Stomach (tissue), 9 donors: Measurements from ENCODE around the gene SMTNL1. TPM values are rescaled to one million over a fixed set of nuclear protein-coding genes. Genes with fewer than 3 reads are reported as not detected.

Source experiments
- DNase-seq, 2 donors: peaks; one replicate each; pipeline versions ENCODE4 v3.0.0 to v3.0.0-alpha.2; 2013 to 2019
- H3K27ac ChIP-seq, 5 donors: fragments of 200-600 bp in 4 of 5; sonication (generic) in 4 of 5; one replicate each; pipeline ENCODE4 v1.5.1; 2013 to 2019; ENCODE audit warnings: mild to moderate bottlenecking in 1 of 5, moderate library complexity in 1 of 5
- H3K27me3 ChIP-seq, 3 donors: fragments of 200-600 bp; sonication (generic); one replicate each; pipeline ENCODE4 v1.5.1; 2017 to 2019; ENCODE audit warnings: mixed run types in 1 of 3
- H3K36me3 ChIP-seq, 4 donors: fragments of 200-600 bp; sonication (generic); 1 replicate in 3 of 4; 2 replicates in 1 of 4; pipeline ENCODE4 v1.5.1; 2016 to 2019
- H3K4me1 ChIP-seq, 4 donors: fragments of 200-600 bp; sonication (generic); one replicate each; pipeline ENCODE4 v1.5.1; 2016 to 2019
- H3K4me3 ChIP-seq, 4 donors: fragments of 200-600 bp; sonication (generic) in 3 of 4; one replicate each; pipeline ENCODE4 v1.5.1; 2016 to 2019; ENCODE audit warnings: mild to moderate bottlenecking in 1 of 4
- H3K9me3 ChIP-seq, 4 donors: fragments of 200-600 bp; sonication (generic); one replicate each; pipeline ENCODE4 v1.5.1; 2016 to 2019
- EP300 ChIP-seq: sonication (generic); formaldehyde crosslinking; IDR thresholded peaks from one replicate; pipeline ENCODE4 v1.6.1; 2017; ENCODE audit warnings: antibody characterized with exemption
- POLR2A ChIP-seq, 4 donors: fragments of 450-650 bp; IDR thresholded peaks; one replicate each; pipeline ENCODE4 v1.6.1; 2016; ENCODE audit warnings: antibody characterized with exemption in 4 of 4, control low read depth in 2 of 4, mild to moderate bottlenecking in 1 of 4, moderate library complexity in 1 of 4
- POLR2AphosphoS5 ChIP-seq, 3 donors: sonication (generic); formaldehyde crosslinking; IDR thresholded peaks; one replicate each; pipeline ENCODE4 v1.6.1; 2016; ENCODE audit warnings: antibody characterized with exemption in 3 of 3
- WGBS, 5 donors: extraction: QIAGEN DNeasy Blood & Tissue Kit in 3 of 5; methylation state at CpG; one replicate each; pipeline versions ENCODE4 v1.1.5 to v1.1.7; 2013 to 2018; 5-methylcytosine and 5-hydroxymethylcytosine counted together
- intact Hi-C: fragments of 100-400 bp; cut with DNase I; formaldehyde crosslinking; loops from one replicate; pipeline ENCODE4 v1.15.1; 2023; ENCODE audit warnings: low total_unique reads
- polyA plus RNA-seq, 3 donors: library from polyadenylated mRNA; stranded (reverse); fragments of 200-250 nt; gene quantifications; one replicate each; pipeline ENCODE4 v1.2.3, GENCODE V29; 2013
- total RNA-seq, 5 donors: library from RNA; depleted of rRNA; stranded (reverse); fragments of >200 nt; gene quantifications; one replicate each; pipeline versions ENCODE4 v1.1.0 to v1.2.3, GENCODE V29; 2014 to 2016
- TF ChIP-seq, protein P1 (sequence below), 7 experiments: fragments of 450-650 bp in 4 of 7; fragments of 200-600 bp in 3 of 7; sonication (generic) in 3 of 7; IDR thresholded peaks; one replicate each; pipeline ENCODE4 v1.5.1; 2016 to 2019; ENCODE audit warnings: antibody characterized with exemption in 7 of 7, control low read depth in 2 of 7, mild to moderate bottlenecking in 1 of 7
- donor health status: healthy with polysubstance abuse.
- donor health status: Bipolar disorder and iron deficiency.
- donor health status: healthy.

The SMTNL1 gene
- total and polyA plus RNA-seq, 8 donors = not detected

- peaks cover 0 to 18% (median 8%) of the 10 kb centered on the region in 4 donors for H3K36me3 ChIP-seq
- TF ChIP-seq POLR2A (IDR thresholded peaks at IDR 0.05) = no peak
- TF ChIP-seq POLR2AphosphoS5 (IDR thresholded peaks at IDR 0.05) = no peak
- TF ChIP-seq, protein P1, sequence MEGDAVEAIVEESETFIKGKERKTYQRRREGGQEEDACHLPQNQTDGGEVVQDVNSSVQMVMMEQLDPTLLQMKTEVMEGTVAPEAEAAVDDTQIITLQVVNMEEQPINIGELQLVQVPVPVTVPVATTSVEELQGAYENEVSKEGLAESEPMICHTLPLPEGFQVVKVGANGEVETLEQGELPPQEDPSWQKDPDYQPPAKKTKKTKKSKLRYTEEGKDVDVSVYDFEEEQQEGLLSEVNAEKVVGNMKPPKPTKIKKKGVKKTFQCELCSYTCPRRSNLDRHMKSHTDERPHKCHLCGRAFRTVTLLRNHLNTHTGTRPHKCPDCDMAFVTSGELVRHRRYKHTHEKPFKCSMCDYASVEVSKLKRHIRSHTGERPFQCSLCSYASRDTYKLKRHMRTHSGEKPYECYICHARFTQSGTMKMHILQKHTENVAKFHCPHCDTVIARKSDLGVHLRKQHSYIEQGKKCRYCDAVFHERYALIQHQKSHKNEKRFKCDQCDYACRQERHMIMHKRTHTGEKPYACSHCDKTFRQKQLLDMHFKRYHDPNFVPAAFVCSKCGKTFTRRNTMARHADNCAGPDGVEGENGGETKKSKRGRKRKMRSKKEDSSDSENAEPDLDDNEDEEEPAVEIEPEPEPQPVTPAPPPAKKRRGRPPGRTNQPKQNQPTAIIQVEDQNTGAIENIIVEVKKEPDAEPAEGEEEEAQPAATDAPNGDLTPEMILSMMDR (IDR thresholded peaks at IDR 0.05) = no peak
- TF ChIP-seq EP300 = no peak
- H3K9me3 ChIP-seq = no peaks in the 10 kb centered on the region
- H3K27me3 ChIP-seq = no peaks in the 10 kb centered on the region
- no peak for DNase-seq
- H3K4me3 ChIP-seq = no peak overlapping the region
- peaks cover 10 to 35% (median 29%) of the 10 kb centered on the region in 4 donors for H3K4me1 ChIP-seq
- intact Hi-C loops = no loop called here
- no peak overlapping the region for H3K27ac ChIP-seq
- 83 to 93% (median 92%) methylated on average over 6 of the region's 6 CpGs for WGBS, 5 donors
Measured at GRCh38 chr11:57511741-57512430, 25.5 kb upstream of the SMTNL1 start.

DNA sequence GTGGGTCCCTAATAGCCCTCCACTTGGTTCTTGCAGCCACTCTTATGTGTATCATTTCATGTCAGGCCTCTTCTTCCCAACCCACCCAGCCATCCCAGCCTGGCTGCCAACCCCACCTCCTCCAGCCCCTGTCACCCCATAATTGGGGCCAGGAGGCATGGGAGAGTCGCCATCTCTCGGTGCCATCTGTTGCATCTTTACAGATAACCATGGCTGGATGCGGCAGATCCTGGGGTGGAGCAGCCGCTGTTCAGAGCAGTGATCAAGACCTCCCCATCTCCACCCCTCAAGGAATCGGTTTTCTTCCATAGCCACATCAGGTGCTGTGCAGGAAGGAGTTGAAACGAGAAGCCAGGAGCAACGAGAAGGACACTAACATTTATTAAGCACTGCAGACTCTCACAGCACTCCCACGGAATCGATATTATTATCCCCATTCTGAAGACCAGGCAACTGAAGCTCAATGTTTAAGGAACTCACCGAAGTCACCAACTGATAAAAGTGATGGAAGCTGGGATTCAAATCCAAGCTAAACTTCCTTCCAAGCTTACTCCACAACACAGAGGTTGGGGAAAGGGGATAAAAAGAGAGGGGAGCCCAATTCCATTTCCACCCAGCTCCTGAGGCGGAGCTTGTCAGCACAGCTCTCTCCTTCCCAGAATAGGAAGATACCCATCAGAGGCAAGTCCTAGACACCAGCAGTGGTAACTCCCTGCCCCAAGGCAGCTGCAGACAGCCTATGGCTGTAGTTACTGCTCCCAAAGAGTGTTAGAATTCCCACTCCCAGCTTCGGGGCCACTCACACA, 24.5 kb upstream of the SMTNL1 start:
- TF ChIP-seq EP300 = no peak
- H3K36me3 ChIP-seq = peaks cover 0 to 9% (median 2%) of the 10 kb centered on the region in 4 donors
- H3K9me3 ChIP-seq = no peaks in the 10 kb centered on the region
- intact Hi-C loops = no loop called here
- peaks cover 10 to 35% (median 29%) of the 10 kb centered on the region in 4 donors for H3K4me1 ChIP-seq
- H3K27ac ChIP-seq = peak overlapping the region in 1 of 5 donors; percentile 67
- no peak overlapping the region for H3K4me3 ChIP-seq
- WGBS, 5 donors = 82 to 89% (median 87%) methylated on average over 12 of the region's 12 CpGs
- no peak for DNase-seq
- H3K27me3 ChIP-seq = no peaks in the 10 kb centered on the region

- Histone ChIP-seq H3K36me3 (peaks cover 0 to 4% (median 2%) of the 10 kb centered on the region in 4 donors), H3K27me3 (no peaks in the 10 kb centered on the region), H3K4me3 (peak overlapping the region in 3 of 4 donors; percentile 92 to 95 (median 94)), H3K9me3 (no peaks in the 10 kb centered on the region), H3K27ac (peak overlapping the region in 2 of 5 donors; percentile 67 to 72), H3K4me1 (peaks cover 10 to 35% (median 29%) of the 10 kb centered on the region in 4 donors)
- 6 to 32% (median 26%) methylated on average over 1 of the region's 1 CpG for WGBS, 5 donors
- TF ChIP-seq POLR2AphosphoS5 (IDR thresholded peaks at IDR 0.05) (no peak), POLR2A (IDR thresholded peaks at IDR 0.05) (no peak)
- no peak for DNase-seq
- intact Hi-C loops = no loop called here
Measured at GRCh38 chr11:57513452-57513795, 24.0 kb upstream of the SMTNL1 start.

DNA sequence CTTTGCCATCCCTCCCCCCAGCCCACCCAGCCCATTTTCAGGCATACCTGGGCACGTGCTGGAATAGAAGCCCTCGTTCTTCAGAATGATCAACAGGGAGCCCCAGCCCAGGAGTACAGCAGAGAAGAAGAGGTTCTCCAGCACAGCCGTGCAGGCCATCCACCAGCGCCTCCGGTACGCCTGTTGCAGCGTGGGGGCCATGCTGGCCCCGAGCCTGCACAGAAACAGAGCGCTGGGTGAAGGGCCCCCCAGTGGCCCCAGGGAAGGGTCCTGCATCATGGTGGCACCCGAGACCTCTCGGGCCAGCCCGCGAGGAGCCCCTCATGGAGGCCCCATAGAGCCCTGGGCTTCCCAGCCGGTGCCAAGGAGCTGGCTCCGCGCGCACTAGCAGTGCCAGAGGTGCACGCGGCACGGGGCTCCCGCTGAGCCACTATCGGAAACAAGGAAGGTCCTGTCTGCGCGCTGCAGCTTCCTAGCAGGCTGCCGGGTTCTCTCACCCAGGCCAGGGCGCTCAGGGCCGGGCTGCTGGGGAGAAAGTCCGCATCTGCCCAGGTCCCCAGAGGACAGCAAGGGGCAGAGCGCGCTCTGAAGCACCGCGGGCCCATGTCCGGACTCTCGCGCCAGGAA, 23.4 kb upstream of the SMTNL1 start:
- intact Hi-C loops = no loop called here
- no peaks in the 10 kb centered on the region for H3K27me3 ChIP-seq
- H3K36me3 ChIP-seq = peaks cover 0 to 3% (median 0%) of the 10 kb centered on the region in 4 donors
- peak overlapping the region; percentile 67 to 79 (median 77) for H3K27ac ChIP-seq
- H3K4me1 ChIP-seq = peaks cover 10 to 35% (median 29%) of the 10 kb centered on the region in 4 donors
- H3K4me3 ChIP-seq = peak overlapping the region; percentile 90 to 95 (median 93)
- WGBS, 5 donors = 3 to 19% (median 12%) methylated on average over 16 to 35 of the region's 35 CpGs
- TF ChIP-seq POLR2AphosphoS5 (IDR thresholded peaks at IDR 0.05) (no peak), EP300 (no peak), POLR2A (IDR thresholded peaks at IDR 0.05) (no peak)
- TF ChIP-seq, protein P1 (IDR thresholded peaks at IDR 0.05) = no peak
- no peaks in the 10 kb centered on the region for H3K9me3 ChIP-seq
- peak; percentile 69 to 76 for DNase-seq
